Liver (tissue), 9 donors: ENCODE measurements around the gene ZDHHC9. TPM values are rescaled to one million over a fixed set of nuclear protein-coding genes. Genes with fewer than 3 reads are reported as not detected.

ENCODE experiments used
- DNase-seq: peaks from one replicate; pipeline ENCODE4 v3.0.0-alpha.2; 2017; ENCODE audit warnings: low spot score
- H3K27ac ChIP-seq, 2 donors: one replicate each; pipeline ENCODE4 v1.7.0; 2013; ENCODE audit warnings: inconsistent platforms in 2 of 2, low read length in 2 of 2, control low read depth in 1 of 2, low read depth in 1 of 2, mild to moderate bottlenecking in 1 of 2
- H3K27me3 ChIP-seq, 4 donors: one replicate each; pipeline versions ENCODE4 v1.6.1 to v1.7.0; 2013; ENCODE audit warnings: low read length in 3 of 4, inconsistent platforms in 1 of 4, mild to moderate bottlenecking in 1 of 4, moderate library complexity in 1 of 4; ENCODE audit not compliant: control insufficient read depth in 4 of 4, insufficient read depth in 4 of 4
- H3K36me3 ChIP-seq, 4 donors: one replicate each; pipeline versions ENCODE4 v1.6.1 to v1.7.0; 2013; ENCODE audit warnings: low read length in 3 of 4, mild to moderate bottlenecking in 3 of 4, low read depth in 1 of 4, moderate library complexity in 1 of 4; ENCODE audit not compliant: control insufficient read depth in 4 of 4, insufficient read depth in 3 of 4
- H3K4me1 ChIP-seq, 4 donors: one replicate each; pipeline versions ENCODE4 v1.6.1 to v1.7.0; 2013; ENCODE audit warnings: low read length in 3 of 4, mild to moderate bottlenecking in 3 of 4, moderate library complexity in 1 of 4; ENCODE audit not compliant: control insufficient read depth in 4 of 4, insufficient read depth in 4 of 4
- H3K4me3 ChIP-seq, 3 donors: one replicate each; pipeline versions ENCODE4 v1.6.1 to v1.7.0; 2013; ENCODE audit warnings: low read length in 3 of 3, control low read depth in 1 of 3, low read depth in 1 of 3, mild to moderate bottlenecking in 1 of 3
- H3K9ac ChIP-seq, 2 donors: one replicate each; pipeline ENCODE4 v1.7.0; 2013; ENCODE audit warnings: low read length in 2 of 2, mild to moderate bottlenecking in 2 of 2, moderate library complexity in 2 of 2, control low read depth in 1 of 2, low read depth in 1 of 2
- H3K9me3 ChIP-seq, 4 donors: one replicate each; pipeline versions ENCODE4 v1.6.1 to v1.7.0; 2013; ENCODE audit warnings: low read length in 3 of 4; ENCODE audit not compliant: control insufficient read depth in 4 of 4
- ATF3 ChIP-seq: IDR thresholded peaks from 2 replicates; pipeline ENCODE4 v1.6.1; 2016; ENCODE audit warnings: antibody characterized with exemption
- CTCF ChIP-seq: fragments of 150-350 bp; IDR thresholded peaks from 2 replicates; pipeline ENCODE4 v1.5.1; 2017; ENCODE audit warnings: improper control_type of control experiment, low read depth, low read length; ENCODE audit not compliant: missing input control
- FOXA1 ChIP-seq: IDR thresholded peaks from 2 replicates; pipeline ENCODE4 v1.6.1; 2016; ENCODE audit warnings: antibody characterized with exemption
- FOXA2 ChIP-seq: IDR thresholded peaks from 2 replicates; pipeline ENCODE4 v1.6.1; 2016; ENCODE audit warnings: antibody characterized with exemption
- GABPA ChIP-seq, 2 donors: IDR thresholded peaks in 1 of 2; conservative IDR thresholded peaks in 1 of 2; 2 replicates each; pipeline ENCODE4 v1.6.1; 2016; ENCODE audit warnings: antibody characterized with exemption in 2 of 2, mild to moderate bottlenecking in 1 of 2, moderate library complexity in 1 of 2
- HNF4A ChIP-seq, 2 donors: conservative IDR thresholded peaks; 2 replicates each; pipeline ENCODE4 v1.6.1; 2016; ENCODE audit warnings: antibody characterized with exemption in 2 of 2, mild to moderate bottlenecking in 2 of 2
- HNF4G ChIP-seq: IDR thresholded peaks from 2 replicates; pipeline ENCODE4 v1.6.1; 2016; ENCODE audit warnings: antibody characterized with exemption
- JUND ChIP-seq, 2 donors: IDR thresholded peaks; 2 replicates each; pipeline ENCODE4 v1.6.1; 2016; ENCODE audit warnings: antibody characterized with exemption in 2 of 2
- MAX ChIP-seq: IDR thresholded peaks from 2 replicates; pipeline ENCODE4 v1.6.1; 2016; ENCODE audit warnings: antibody characterized with exemption
- RAD21 ChIP-seq, 2 donors: IDR thresholded peaks; 2 replicates each; pipeline ENCODE4 v1.6.1; 2016; ENCODE audit warnings: antibody characterized with exemption in 2 of 2, mild to moderate bottlenecking in 2 of 2
- REST ChIP-seq: IDR thresholded peaks from 2 replicates; pipeline ENCODE4 v1.6.1; 2016; ENCODE audit warnings: antibody characterized with exemption, mild to moderate bottlenecking
- RXRA ChIP-seq, 2 donors: IDR thresholded peaks; 2 replicates each; pipeline ENCODE4 v1.6.1; 2017 to 2018; ENCODE audit warnings: antibody characterized with exemption in 2 of 2, mild to moderate bottlenecking in 1 of 2
- SP1 ChIP-seq: IDR thresholded peaks from 2 replicates; pipeline ENCODE4 v1.6.1; 2018; ENCODE audit warnings: antibody characterized with exemption, mild to moderate bottlenecking
- TAF1 ChIP-seq: conservative IDR thresholded peaks from 2 replicates; pipeline ENCODE4 v1.6.1; 2016; ENCODE audit warnings: antibody characterized with exemption, mild to moderate bottlenecking
- YY1 ChIP-seq: IDR thresholded peaks from 2 replicates; pipeline ENCODE4 v1.6.1; 2016; ENCODE audit warnings: antibody characterized with exemption, mild to moderate bottlenecking
- ZBTB33 ChIP-seq: IDR thresholded peaks from 2 replicates; pipeline ENCODE4 v1.6.1; 2016; ENCODE audit warnings: antibody characterized with exemption
- WGBS: extraction: QIAGEN DNeasy Blood & Tissue Kit; methylation state at CpG from one replicate; pipeline ENCODE4 v1.1.7; 2013; 5-methylcytosine and 5-hydroxymethylcytosine counted together
- polyA plus RNA-seq, 2 donors: library from polyadenylated mRNA; stranded (reverse) in 1 of 2; unstranded in 1 of 2; fragments of 200-250 nt in 1 of 2; fragments of >200 nt in 1 of 2; fragmentation: Nextera tagmentation in 1 of 2; extraction: Ambion mirVana in 1 of 2; gene quantifications; one replicate each; pipeline versions ENCODE4 v1.2.1 to v1.2.3, GENCODE V29; 2013 to 2015
- total RNA-seq, 2 donors: library from RNA; depleted of rRNA; stranded (reverse); fragments of >200 nt; gene quantifications; one replicate each; pipeline ENCODE4 v1.2.3, GENCODE V29; 2014
- donor health status: healthy.
- donor health status: healthy.
- donor health status: healthy.
- donor health status: healthy.
- donor health status: healthy.

ZDHHC9 gene
- total and polyA plus RNA-seq, 4 donors: 10.2 to 26.8 (median 24.3) TPM

GRCh38 chrX:129802863-129803262 lies 40.8 kb downstream of the ZDHHC9 start (continued):
- TF ChIP-seq FOXA2: no peak
- TF ChIP-seq RXRA (IDR thresholded peaks at IDR 0.05): no peak
- TF ChIP-seq ATF3: no peak
- no peak for TF ChIP-seq FOXA1
- no peak for TF ChIP-seq TAF1
- no peak for TF ChIP-seq RAD21 (IDR thresholded peaks at IDR 0.05)

GRCh38 chrX:129800186-129800585 lies 43.5 kb downstream of the ZDHHC9 start:
- 95% methylated on average over 4 of the region's 4 CpGs for WGBS
- Histone ChIP-seq H3K27ac (no peak overlapping the region), H3K36me3 (peaks cover 0 to 12% (median 2%) of the 10 kb centered on the region in 4 donors), H3K27me3 (no peaks in the 10 kb centered on the region), H3K4me3 (no peak overlapping the region), H3K4me1 (no peaks in the 10 kb centered on the region), H3K9ac (no peak overlapping the region), H3K9me3 (no peaks in the 10 kb centered on the region)
- TF ChIP-seq ATF3: no peak
- no peak for TF ChIP-seq YY1
- TF ChIP-seq JUND (IDR thresholded peaks at IDR 0.05): no peak
- TF ChIP-seq RXRA (IDR thresholded peaks at IDR 0.05): no peak
- no peak for TF ChIP-seq ZBTB33
- no peak for TF ChIP-seq RAD21 (IDR thresholded peaks at IDR 0.05)
- no peak for TF ChIP-seq CTCF
- no peak for TF ChIP-seq GABPA (IDR thresholded peaks at IDR 0.05 in 1 of 2, conservative IDR thresholded peaks at IDR 0.05 in 1 of 2)
- no peak for TF ChIP-seq HNF4A (conservative IDR thresholded peaks at IDR 0.05)
- TF ChIP-seq MAX: no peak
- TF ChIP-seq FOXA2: no peak
- no peak for TF ChIP-seq FOXA1
- no peak for TF ChIP-seq SP1
- no peak for TF ChIP-seq HNF4G
- no peak for DNase-seq

GRCh38 chrX:129798888-129799287 lies 44.8 kb downstream of the ZDHHC9 start:
- DNase-seq: no peak
- Histone ChIP-seq H3K9ac (no peak overlapping the region), H3K4me3 (no peak overlapping the region), H3K27ac (no peak overlapping the region), H3K9me3 (no peaks in the 10 kb centered on the region), H3K4me1 (no peaks in the 10 kb centered on the region), H3K27me3 (no peaks in the 10 kb centered on the region), H3K36me3 (peaks cover 0 to 2% (median 1%) of the 10 kb centered on the region in 4 donors)
- 87% methylated on average over 5 of the region's 5 CpGs for WGBS
- TF ChIP-seq GABPA (IDR thresholded peaks at IDR 0.05 in 1 of 2, conservative IDR thresholded peaks at IDR 0.05 in 1 of 2) (no peak), RXRA (IDR thresholded peaks at IDR 0.05) (no peak), FOXA1 (no peak), RAD21 (IDR thresholded peaks at IDR 0.05) (no peak), REST (no peak), FOXA2 (no peak), HNF4G (no peak), MAX (no peak), JUND (IDR thresholded peaks at IDR 0.05) (no peak), CTCF (no peak), YY1 (no peak), ZBTB33 (no peak)
